Uterus (tissue), 4 donors: ENCODE data around the gene BABAM2. TPM values are rescaled to one million over a fixed set of nuclear protein-coding genes. Genes with fewer than 3 reads are reported as not detected.
"Not testable (repeated sequence)": the region's sequence is repeated elsewhere in the genome, so short reads cannot be mapped to it uniquely, and the experiment has no call there.

Source experiments
- DNase-seq, 2 donors: peaks; one replicate each; pipeline ENCODE4 v3.0.0-alpha.2; 2019 to 2020
- H3K27ac ChIP-seq, 2 donors: fragments of 200-600 bp; sonication (generic); 1 replicate in 1 of 2; 2 replicates in 1 of 2; pipeline ENCODE4 v1.5.1; 2016 to 2018
- H3K27me3 ChIP-seq, 2 donors: fragments of 200-600 bp; sonication (generic); one replicate each; pipeline ENCODE4 v1.5.1; 2018 to 2019; ENCODE audit warnings: control low read depth in 1 of 2
- H3K36me3 ChIP-seq, 2 donors: fragments of 200-600 bp; sonication (generic); one replicate each; pipeline ENCODE4 v1.5.1; 2019; ENCODE audit warnings: control low read depth in 1 of 2
- H3K4me1 ChIP-seq, 2 donors: fragments of 200-600 bp; sonication (generic); one replicate each; pipeline ENCODE4 v1.5.1; 2018 to 2019; ENCODE audit warnings: control low read depth in 1 of 2
- H3K4me3 ChIP-seq, 2 donors: fragments of 200-600 bp; sonication (generic); 1 replicate in 1 of 2; 2 replicates in 1 of 2; pipeline ENCODE4 v1.5.1; 2018 to 2019; ENCODE audit warnings: mild to moderate bottlenecking in 1 of 2
- H3K9me3 ChIP-seq, 2 donors: fragments of 200-600 bp; sonication (generic); one replicate each; pipeline ENCODE4 v1.5.1; 2019; ENCODE audit warnings: control low read depth in 1 of 2
- POLR2A ChIP-seq, 2 donors: fragments of 450-650 bp; IDR thresholded peaks; one replicate each; pipeline ENCODE4 v1.6.1; 2016; ENCODE audit warnings: antibody characterized with exemption in 2 of 2, mild to moderate bottlenecking in 1 of 2, moderate library complexity in 1 of 2
- intact Hi-C: fragments of 100-400 bp; cut with DNase I; formaldehyde crosslinking; loops from one replicate; pipeline ENCODE4 v1.15.1; 2023; ENCODE audit warnings: low total_unique reads
- total RNA-seq, 4 donors: library from RNA; depleted of rRNA in 3 of 4; stranded (reverse); fragments of >200 nt in 3 of 4; gene quantifications; one replicate each; pipeline versions ENCODE4 v1.1.0 to v1.2.4, GENCODE V29; 2014 to 2023
- TF ChIP-seq, protein P1 (sequence below), 4 experiments: fragments of 200-600 bp in 2 of 4; fragments of 450-650 bp in 2 of 4; sonication (generic) in 2 of 4; IDR thresholded peaks; one replicate each; pipeline ENCODE4 v1.5.1; 2016 to 2019; ENCODE audit warnings: antibody characterized with exemption in 4 of 4, mild to moderate bottlenecking in 2 of 4, moderate library complexity in 1 of 4
- donor health status: DM: yes; HTN: yes; CAD: no.

Gene BABAM2
- total RNA-seq, 4 donors from 2014 or later, result 24.1 to 62.1 (median 32.5) TPM

- intact Hi-C loops, result no loop called here
- DNase-seq, result no peak
- no peaks in the 10 kb centered on the region for H3K36me3 ChIP-seq
- no peaks in the 10 kb centered on the region for H3K4me1 ChIP-seq
- no peak overlapping the region for H3K27ac ChIP-seq
- TF ChIP-seq, protein P1, sequence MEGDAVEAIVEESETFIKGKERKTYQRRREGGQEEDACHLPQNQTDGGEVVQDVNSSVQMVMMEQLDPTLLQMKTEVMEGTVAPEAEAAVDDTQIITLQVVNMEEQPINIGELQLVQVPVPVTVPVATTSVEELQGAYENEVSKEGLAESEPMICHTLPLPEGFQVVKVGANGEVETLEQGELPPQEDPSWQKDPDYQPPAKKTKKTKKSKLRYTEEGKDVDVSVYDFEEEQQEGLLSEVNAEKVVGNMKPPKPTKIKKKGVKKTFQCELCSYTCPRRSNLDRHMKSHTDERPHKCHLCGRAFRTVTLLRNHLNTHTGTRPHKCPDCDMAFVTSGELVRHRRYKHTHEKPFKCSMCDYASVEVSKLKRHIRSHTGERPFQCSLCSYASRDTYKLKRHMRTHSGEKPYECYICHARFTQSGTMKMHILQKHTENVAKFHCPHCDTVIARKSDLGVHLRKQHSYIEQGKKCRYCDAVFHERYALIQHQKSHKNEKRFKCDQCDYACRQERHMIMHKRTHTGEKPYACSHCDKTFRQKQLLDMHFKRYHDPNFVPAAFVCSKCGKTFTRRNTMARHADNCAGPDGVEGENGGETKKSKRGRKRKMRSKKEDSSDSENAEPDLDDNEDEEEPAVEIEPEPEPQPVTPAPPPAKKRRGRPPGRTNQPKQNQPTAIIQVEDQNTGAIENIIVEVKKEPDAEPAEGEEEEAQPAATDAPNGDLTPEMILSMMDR (IDR thresholded peaks at IDR 0.05), result no peak
- no peak for TF ChIP-seq POLR2A (IDR thresholded peaks at IDR 0.05)
- no peaks in the 10 kb centered on the region for H3K27me3 ChIP-seq
- H3K9me3 ChIP-seq, result no peaks in the 10 kb centered on the region
- no peak overlapping the region for H3K4me3 ChIP-seq
These were observed 34.1 kb upstream of the BABAM2 start for GRCh38 chr2:27856386-27856785.

DNA sequence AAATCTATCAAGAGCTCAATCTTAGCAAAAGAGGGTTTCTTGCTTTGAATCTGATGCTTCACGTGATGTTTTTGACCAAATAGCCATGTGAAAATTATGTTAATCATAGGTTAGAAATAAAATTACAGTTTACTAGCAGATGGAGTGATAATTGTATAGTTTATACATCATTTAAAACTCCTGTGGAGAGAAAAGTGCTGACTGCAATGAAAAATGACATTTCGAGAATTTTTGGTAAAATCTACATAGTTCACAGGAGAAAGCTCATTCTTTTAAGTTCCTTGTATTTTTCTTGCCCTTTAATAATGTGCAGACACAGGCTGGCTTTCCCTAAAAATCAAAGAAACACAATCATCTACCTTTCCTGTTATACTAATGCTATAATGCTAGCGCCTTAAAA, 33.6 kb upstream of the BABAM2 start:
- intact Hi-C loops, result no loop called here
- TF ChIP-seq, protein P1 (IDR thresholded peaks at IDR 0.05), result no peak
- TF ChIP-seq POLR2A (IDR thresholded peaks at IDR 0.05), result no peak
- no peak for DNase-seq

DNA sequence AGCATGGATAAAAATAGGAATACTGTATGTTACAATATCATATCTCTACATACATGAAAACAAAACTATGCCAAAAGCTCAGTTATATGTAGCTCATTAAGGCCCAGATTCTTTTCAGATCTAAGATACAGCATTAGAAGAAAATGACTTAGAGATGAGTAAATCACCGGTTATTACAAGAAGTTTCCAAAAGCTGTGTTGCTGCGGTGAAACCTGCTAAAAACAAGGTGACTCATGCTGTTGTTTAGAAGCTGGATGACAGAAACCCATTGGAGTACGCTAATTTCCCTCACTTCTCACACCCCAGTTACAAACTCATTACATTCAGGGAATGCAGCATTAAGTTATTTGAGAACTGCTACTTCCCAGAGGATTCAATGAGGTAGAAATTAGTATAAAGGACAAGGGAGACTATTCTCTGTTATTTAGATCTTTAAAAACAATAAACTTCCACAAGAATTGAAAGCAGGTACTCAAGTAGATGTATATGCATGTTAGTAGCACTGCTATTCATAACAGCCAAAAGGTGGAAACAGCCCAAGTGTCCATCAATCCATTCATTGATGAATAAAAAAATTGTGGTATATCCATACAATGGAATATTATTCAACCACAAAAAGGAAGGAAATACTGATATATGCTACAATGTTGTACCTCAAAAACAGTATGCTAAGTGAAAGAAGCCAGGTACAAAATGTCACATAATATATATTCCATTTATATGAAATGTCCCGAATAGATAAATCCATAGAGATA, 32.9 kb upstream of the BABAM2 start:
- Histone ChIP-seq H3K36me3 (no peaks in the 10 kb centered on the region), H3K4me1 (no peaks in the 10 kb centered on the region), H3K4me3 (no peak overlapping the region), H3K27me3 (no peaks in the 10 kb centered on the region), H3K9me3 (no peaks in the 10 kb centered on the region), H3K27ac (no peak overlapping the region)
- intact Hi-C loops, result no loop called here
- DNase-seq, result no peak
- no peak for TF ChIP-seq POLR2A (IDR thresholded peaks at IDR 0.05)
- TF ChIP-seq, protein P1 (IDR thresholded peaks at IDR 0.05), result no peak

More for the DNA sequence above, 33.6 kb upstream of the BABAM2 start:
- no peaks in the 10 kb centered on the region for H3K36me3 ChIP-seq
- H3K9me3 ChIP-seq, result no peaks in the 10 kb centered on the region
- no peaks in the 10 kb centered on the region for H3K27me3 ChIP-seq
- H3K27ac ChIP-seq, result no peak overlapping the region
- H3K4me1 ChIP-seq, result no peaks in the 10 kb centered on the region
- no peak overlapping the region for H3K4me3 ChIP-seq

DNA sequence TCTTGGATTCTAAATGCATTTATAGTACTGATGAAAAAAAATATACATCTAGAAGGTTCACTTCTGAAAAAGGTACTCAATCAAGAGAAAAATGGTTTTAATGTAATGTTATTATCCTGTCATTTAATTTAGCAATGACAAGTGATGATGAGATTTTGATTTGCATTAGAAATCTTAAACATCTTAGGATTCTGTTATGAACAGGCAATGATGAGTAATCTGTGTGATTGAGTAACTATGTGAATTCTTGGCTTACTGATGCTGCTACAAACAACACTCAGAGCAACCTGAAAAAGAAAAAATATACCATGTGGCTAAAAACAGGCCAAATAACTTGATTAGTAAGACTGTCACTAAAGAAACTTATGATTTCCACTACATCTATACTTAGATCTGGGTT, 30.4 kb upstream of the BABAM2 start:
- intact Hi-C loops, result no loop called here
- Histone ChIP-seq H3K9me3 (no peaks in the 10 kb centered on the region), H3K4me3 (no peak overlapping the region), H3K27me3 (no peaks in the 10 kb centered on the region), H3K4me1 (no peaks in the 10 kb centered on the region), H3K36me3 (no peaks in the 10 kb centered on the region), H3K27ac (no peak overlapping the region)
- no peak for DNase-seq
- no peak for TF ChIP-seq POLR2A (IDR thresholded peaks at IDR 0.05)
- TF ChIP-seq, protein P1 (IDR thresholded peaks at IDR 0.05), result no peak

DNA sequence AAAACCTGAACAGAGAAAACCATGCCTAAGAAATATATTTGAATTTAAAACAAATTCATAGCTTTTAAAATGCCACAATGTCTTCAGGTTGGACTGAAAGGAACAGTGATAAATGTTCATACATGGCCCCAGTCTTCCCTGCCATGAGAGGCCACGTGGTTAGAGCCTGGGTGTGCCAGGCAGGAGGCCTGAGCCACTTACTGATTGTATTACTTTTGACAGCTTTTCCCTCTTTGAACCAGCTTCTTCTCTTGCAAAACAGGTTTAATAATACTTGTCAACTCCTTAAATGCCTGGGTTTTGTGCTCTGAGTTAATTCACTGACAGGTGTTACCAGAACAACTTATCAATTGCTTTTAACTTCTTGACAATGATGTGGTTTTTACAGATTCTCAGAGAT, 27.4 kb upstream of the BABAM2 start:
- DNase-seq, result no peak
- no peak overlapping the region for H3K27ac ChIP-seq

DNA sequence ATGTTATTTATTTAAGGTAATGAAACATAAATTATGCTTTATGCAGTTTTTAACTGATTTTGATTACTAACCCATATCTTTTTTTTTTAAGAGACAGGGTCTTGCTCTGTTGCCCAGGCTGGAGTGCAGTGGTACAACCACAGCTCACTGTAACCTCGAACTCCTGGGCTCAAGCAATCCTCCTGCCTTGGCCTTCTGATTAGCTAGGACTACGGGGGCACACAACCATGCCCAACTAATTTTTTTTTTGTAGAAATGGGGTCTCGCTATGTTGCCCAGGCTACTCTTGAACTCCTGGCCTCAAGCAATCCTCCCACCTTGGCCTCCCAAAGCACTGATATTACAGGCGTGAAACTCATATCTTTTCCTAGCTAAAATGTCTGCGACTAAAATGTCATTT, 26.6 kb upstream of the BABAM2 start:
- H3K27ac ChIP-seq, result not testable (repeated sequence)

More for the DNA sequence above, 27.4 kb upstream of the BABAM2 start:
- no peaks in the 10 kb centered on the region for H3K36me3 ChIP-seq
- intact Hi-C loops, result no loop called here
- H3K9me3 ChIP-seq, result no peaks in the 10 kb centered on the region
- no peaks in the 10 kb centered on the region for H3K4me1 ChIP-seq
- no peaks in the 10 kb centered on the region for H3K27me3 ChIP-seq
- H3K4me3 ChIP-seq, result no peak overlapping the region
- no peak for TF ChIP-seq POLR2A (IDR thresholded peaks at IDR 0.05)
- TF ChIP-seq, protein P1 (IDR thresholded peaks at IDR 0.05), result no peak

More for the DNA sequence above, 26.6 kb upstream of the BABAM2 start:
- H3K9me3 ChIP-seq, intact Hi-C loops, H3K36me3 ChIP-seq, H3K4me1 ChIP-seq, DNase-seq, H3K27me3 ChIP-seq, H3K4me3 ChIP-seq: not testable (repeated sequence)
